SK-N-SH treated with all-trans-retinoic acid at 6 μM for 48 hours (cell line): Measurements from ENCODE around the gene HCFC1R1.

Experiments
- ZNF565 ChIP-seq: fragments of 450-650 bp; formaldehyde crosslinking; conservative IDR thresholded peaks from 2 replicates; pipeline ENCODE4 v1.5.0; 2020; ENCODE audit warnings: low read depth, mild to moderate bottlenecking, moderate library complexity
- TF ChIP-seq, protein P1 (sequence below): fragments of 250-450 bp; sonication (Bioruptor Pico); IDR thresholded peaks from 2 replicates; pipeline ENCODE4 v1.5.0; 2020; ENCODE audit warnings: mild to moderate bottlenecking, moderate library complexity

DNA sequence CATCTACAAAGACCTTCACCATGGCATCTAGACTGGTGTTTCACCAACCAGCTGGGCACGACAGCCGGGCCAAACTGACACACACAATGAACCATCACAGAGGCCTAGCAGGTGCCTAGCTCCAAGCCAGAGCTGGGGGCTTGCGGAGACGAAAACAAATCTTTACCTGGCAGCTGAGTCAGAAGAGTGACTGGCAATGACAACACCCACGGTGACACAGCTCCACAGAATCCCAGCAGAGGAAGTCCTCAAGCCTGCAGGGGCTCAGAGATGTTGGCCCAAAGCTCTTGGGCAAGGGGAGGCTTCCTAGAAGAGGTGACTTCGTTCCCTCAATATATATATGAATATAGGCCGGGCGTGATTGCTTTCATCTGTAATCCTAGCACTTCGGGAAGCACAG, 27.8 kb upstream of the HCFC1R1 start:
- no peak for TF ChIP-seq ZNF565 (CRISPR knock-in tag)
- TF ChIP-seq, protein P1, sequence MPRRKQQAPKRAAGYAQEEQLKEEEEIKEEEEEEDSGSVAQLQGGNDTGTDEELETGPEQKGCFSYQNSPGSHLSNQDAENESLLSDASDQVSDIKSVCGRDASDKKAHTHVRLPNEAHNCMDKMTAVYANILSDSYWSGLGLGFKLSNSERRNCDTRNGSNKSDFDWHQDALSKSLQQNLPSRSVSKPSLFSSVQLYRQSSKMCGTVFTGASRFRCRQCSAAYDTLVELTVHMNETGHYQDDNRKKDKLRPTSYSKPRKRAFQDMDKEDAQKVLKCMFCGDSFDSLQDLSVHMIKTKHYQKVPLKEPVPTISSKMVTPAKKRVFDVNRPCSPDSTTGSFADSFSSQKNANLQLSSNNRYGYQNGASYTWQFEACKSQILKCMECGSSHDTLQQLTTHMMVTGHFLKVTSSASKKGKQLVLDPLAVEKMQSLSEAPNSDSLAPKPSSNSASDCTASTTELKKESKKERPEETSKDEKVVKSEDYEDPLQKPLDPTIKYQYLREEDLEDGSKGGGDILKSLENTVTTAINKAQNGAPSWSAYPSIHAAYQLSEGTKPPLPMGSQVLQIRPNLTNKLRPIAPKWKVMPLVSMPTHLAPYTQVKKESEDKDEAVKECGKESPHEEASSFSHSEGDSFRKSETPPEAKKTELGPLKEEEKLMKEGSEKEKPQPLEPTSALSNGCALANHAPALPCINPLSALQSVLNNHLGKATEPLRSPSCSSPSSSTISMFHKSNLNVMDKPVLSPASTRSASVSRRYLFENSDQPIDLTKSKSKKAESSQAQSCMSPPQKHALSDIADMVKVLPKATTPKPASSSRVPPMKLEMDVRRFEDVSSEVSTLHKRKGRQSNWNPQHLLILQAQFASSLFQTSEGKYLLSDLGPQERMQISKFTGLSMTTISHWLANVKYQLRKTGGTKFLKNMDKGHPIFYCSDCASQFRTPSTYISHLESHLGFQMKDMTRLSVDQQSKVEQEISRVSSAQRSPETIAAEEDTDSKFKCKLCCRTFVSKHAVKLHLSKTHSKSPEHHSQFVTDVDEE (CRISPR knock-in tag) = no peak
